Frontal cortex (tissue), 4 donors: ENCODE results near the gene WHRN. TPM values are rescaled to one million over a fixed set of nuclear protein-coding genes. Genes with fewer than 3 reads are reported as not detected.

Source experiments
- DNase-seq, 2 donors: peaks; one replicate each; pipeline ENCODE4 v3.0.0; 2012; ENCODE audit warnings: low spot score in 2 of 2
- FAIRE-seq: peaks from 2 replicates; lab custom pipeline; 2012; peaks lifted over from hg19 to GRCh38; lab: Jason Lieb, UNC
- small RNA-seq: library from RNA; depleted of rRNA; stranded (forward); fragments of <200 nt; gene quantifications from one replicate; pipeline ENCODE3, GENCODE V24; 2014
- total RNA-seq: library from RNA; depleted of rRNA; stranded (reverse); fragments of >200 nt; gene quantifications from one replicate; pipeline ENCODE4 v1.2.3, GENCODE V29; 2014
- donor health status: control.
- donor health status: control.
- donor health status: control.

WHRN gene
- total RNA-seq, 1 donor from 2014 or later, result 0.41 TPM

- no peak for FAIRE-seq
- no peak for DNase-seq
Measured at GRCh38 chr9:114356792-114357191, 148.5 kb downstream of the WHRN start.

DNA sequence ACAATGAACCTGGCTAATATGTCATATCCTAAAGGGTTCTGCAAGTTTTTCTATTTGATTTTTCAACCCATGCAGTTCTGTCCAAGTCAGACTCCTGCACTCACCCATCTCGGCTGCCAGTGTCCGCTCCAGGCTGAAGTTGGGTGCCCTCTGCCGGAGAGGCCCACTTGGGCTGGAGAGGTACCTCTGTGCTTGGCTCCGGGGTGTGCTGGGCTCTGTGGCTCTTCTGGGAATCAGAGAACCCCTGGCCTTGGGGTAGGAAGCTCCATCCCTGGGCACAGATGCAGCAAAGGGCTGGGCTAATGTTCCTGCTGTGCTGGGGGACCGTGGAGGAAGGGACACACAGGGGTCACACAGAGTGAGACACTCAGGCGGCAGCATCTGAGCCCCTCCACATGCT lies 149.5 kb downstream of the WHRN start:
- FAIRE-seq, result no peak
- DNase-seq, result no peak

Small RNA genes within 50 kb of the gene (small RNA-seq; reads per million reads assigned to genes)
- not detected for gene AL138895.2

Other genes with a start within 250 kb of the WHRN start
- gene ORM1, start 182.4 kb downstream of the WHRN start, total RNA-seq, result 0.82 TPM
- not detected for gene ORM2, start 175.6 kb downstream of the WHRN start, total RNA-seq
- gene AKNA, start 117.5 kb downstream of the WHRN start, total RNA-seq, result 3.3 TPM
- gene ATP6V1G1, start 82.3 kb upstream of the WHRN start, total RNA-seq, result 108 TPM
- gene TMEM268, start 105.8 kb upstream of the WHRN start, total RNA-seq, result 16.7 TPM
- gene TEX53, start 152.3 kb upstream of the WHRN start, total RNA-seq, result not detected
- gene TEX48, start 176.7 kb upstream of the WHRN start, total RNA-seq, result not detected